Measurements from ENCODE around the gene ABCA9.

Gene ABCA9

DNA sequence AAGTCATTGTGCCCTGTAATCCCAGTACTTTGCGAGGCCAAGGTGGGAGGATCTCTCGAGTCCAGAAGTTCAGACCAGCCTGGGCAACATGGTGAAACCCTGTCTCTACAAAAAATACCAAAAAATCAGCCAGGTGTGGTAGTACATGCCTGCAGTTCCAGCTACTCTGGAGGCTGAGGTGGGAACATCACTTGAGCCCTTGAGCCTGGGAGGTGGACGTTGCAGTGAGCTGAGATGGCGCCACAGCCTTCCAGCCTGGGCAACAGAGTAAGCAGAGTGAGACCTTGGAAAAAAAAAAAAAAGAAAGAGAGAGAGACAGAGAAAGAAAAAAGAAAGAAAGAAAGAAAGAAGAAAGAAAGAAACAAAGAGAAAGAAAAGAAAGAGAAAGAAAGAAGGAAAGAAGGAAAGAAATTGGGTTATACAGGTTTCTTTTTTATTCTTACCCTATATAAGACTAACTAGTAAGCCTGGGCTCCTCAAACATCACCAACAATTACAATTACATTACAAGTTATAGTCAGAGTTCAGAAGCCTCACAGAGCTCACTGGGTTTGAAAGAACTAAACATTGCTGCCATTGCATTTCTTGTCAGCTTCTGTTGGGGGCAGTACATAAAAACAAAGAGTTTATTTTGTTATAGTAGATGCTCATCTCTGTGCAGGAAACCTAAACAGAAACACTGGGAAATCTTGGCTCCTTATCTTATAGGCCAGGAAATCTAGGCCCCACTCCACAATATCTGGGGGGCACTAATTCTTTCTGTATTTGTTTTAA lies 6.7 kb upstream of the ABCA9 start:
- no peak for DNase-seq

DNA sequence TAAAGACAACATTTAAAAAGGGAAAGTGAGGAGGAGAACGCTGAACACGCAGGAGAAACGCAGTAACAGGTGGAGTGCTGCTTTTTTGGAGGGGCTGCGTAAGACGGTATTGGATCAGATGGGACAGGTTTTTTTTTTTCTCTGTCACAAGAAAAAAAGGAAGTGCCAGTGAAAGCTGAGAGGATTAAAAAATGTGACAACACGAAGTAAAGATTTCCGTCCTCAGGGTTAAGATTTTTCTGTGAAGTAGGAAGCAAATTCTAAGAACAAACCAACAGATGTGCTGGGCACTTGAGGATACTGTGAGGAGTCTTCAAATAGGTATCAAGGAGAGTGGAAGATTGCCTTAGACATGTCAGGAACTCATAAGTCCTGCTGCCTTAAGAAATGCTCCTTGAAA lies 5.8 kb upstream of the ABCA9 start:
- no peak for DNase-seq

- DNase-seq, result no peak
Observed at GRCh38 chr17:69065113-69065512, 4.4 kb upstream of the ABCA9 start.

- DNase-seq, result no peak
Observed at GRCh38 chr17:69064476-69064875, 3.7 kb upstream of the ABCA9 start.

DNA sequence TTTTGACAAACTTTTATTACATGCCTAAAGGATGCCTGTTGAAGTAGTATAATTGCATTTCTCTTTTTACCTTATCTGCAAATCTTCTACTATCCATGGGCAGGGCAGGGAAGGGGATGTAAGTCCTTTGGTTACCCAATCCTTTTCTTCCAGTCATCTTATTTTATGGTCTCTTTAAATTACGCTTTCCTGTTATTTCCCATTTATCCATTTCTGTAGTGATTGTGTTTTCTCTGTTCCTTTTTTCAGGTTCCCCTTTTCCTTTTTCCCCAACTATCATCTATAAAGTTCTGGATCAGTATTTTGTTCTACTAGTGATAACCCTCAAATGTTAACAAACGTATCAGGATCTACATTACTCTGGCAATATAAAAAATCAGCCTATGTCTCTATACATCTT lies 3.3 kb upstream of the ABCA9 start:
- DNase-seq, result no peak

DNA sequence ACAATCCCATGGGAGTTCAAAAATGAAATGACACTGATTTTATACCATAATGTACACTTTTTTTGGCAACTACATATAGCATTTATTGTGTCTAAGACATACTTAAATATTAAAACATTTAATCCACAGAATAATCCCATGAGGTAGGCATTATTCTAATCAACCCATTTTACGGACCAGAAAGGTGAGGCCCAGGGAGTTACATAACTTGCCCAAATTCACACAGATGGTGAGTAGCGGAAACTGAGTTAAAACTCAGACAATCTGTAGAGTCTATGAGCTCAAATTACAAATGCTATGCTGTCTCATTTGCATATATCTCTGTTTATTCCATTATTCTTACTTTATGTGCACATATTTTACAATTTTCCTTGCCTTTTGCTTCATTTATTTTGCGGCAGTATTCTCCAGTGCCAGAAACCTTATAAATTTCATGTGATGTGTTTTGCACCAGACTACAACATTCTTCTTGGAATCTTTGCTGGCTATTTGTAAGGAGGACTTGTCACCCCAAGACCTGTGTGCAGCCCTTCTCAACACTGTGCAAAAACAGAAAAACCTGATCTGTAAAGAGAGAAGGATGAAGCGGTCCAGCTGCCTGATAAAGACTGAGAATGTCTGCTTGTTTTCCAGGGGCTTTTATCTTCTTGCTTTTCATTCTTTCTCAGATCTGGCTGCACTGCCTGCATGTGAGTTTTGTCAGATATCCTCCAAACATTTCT lies 2.3 kb upstream of the ABCA9 start:
- no peak for DNase-seq

DNA sequence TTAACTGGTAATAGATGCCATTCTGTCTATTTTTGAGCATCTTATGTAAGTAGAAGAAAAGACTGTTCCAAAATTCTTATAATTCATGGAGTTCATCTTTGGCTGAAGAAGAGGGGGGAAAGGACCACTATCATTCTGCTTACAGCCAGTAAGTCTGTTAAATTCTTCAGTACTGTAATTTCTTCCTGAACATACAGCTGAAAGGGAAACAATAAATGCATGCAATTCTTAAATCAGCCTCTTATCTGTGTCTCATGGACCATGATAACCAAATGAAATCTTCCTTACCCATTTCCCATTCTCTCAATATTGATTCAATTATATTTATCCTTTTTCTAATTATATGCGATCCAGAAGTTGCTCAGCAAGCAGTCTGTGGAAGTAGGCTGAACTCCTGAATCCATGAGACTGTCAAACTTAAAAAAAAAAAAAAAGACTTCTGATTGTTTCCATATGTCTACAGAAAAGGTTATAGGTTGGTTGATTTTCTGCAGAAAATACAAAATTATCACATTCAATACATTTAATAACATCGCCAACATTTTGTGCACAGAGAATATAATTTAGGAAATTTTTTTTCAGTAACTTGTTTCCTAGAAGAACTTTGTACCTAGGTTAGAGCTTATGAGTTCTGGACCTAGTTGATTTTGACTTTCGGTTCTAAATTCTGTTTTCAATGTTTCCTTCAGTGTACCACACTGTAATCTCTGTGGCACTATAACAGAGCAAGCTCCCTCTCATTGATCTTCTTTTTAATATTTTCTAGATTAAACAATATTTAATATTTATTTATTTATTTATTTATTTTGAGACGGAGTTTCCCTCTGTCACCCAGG lies 1.2 kb upstream of the ABCA9 start:
- no peak for DNase-seq

DNA sequence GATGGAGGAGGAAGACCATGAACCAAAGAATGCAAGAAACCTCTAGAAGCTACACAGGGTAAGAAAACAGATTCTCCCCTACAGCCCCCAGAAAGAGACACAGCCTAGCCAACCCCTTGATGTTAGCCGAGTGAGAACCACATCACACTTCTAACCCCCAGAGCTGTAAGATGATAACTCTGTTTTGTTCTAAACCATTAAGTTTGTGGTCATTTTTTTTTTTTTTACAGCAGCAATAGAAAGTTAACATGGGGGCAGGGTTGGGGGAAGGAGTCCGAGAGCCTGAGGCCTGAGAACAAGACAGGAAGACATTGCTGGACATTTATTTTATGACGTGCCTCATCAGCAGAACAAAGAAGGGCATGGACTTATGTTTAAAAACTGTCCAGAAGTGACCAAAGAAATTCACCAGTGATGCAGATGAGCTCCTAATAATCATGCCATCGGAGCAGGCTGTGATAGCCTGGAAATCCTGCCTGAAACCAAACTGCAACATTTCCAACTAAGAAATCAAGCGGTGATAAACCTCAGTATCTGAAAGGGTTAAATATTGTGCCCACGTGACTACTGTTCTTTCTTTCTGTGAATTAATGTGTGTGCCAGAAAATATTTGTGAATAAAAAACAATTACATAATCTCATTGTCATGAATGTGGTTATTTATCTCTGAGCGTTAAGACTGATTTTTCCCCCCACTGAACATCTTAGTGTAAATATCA lies 1.1 kb downstream of the ABCA9 start:
- no peak for DNase-seq

DNA sequence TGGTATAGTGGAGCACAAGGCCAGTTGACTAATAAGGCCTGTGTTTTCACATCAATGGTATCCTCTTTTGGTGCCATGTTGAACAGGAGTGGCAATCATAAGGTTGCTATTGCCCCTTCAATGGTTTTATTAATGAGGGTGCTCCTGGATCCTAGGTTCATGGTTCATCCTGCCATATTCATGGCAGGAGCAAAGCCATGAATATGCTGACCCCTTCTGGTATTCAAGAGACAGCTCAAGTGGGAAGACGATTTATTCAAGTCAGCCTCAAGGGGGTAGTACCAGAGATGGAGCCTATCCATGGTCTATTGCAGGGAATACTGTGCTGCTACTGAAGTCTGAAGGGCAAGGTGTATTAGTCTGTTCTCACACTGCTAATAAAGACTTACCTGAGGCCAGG lies 2.6 kb downstream of the ABCA9 start:
- no peak for DNase-seq

DNA sequence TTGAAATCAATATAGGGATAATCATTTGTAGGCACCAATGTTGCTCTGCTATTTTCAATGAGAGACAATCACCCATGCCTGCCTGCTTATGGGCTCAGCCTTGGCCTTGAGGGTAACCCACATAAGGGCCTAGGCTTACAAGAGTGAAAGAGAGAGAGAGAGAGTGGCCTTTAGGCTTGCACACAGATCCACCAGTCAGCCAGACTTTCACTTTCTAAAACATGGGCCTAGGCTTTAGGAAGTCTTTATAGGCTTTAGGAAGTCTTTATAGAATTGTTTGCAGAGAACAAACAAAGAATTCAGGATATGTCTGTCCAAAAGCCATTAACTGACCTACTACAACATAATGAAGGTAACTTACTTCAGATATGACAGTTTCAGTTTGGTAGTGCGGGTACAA lies 3.4 kb downstream of the ABCA9 start:
- no peak for DNase-seq

DNA sequence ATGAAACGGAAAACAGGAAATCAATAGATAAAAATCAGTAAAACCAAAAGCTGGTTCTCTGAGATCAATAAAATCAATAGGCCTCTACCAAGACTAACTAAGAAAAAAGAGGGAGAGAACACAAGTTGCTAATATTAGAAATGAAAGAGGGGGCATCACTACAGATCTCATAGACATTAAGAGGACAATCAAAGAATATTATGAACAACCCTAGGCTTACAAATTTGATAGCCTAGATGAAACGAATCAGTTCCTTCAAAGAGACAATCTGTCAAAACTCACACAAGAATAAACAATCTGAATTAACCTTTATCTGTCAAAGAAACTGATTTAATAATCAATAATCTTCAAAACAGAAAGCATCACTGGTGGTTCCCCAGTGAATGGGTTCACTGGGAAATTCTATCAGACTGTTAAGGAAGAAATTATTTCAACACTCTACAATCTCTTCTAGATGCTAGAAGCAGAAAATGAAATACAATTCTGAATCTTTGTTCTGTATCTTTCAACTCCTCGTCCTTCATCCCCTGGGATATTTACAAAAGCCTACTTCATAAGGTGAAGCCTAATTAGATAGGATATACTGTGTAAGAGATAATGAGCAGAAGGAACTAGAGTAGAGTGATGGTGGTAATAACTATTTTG lies 4.4 kb downstream of the ABCA9 start:
- DNase-seq, result no peak

GRCh38 chr17:69055334-69055733 lies 5.4 kb downstream of the ABCA9 start:
- no peak for DNase-seq

GRCh38 chr17:69050999-69051775 lies 9.5 kb downstream of the ABCA9 start:
- no peak for DNase-seq

GRCh38 chr17:69048634-69049033 lies 12.1 kb downstream of the ABCA9 start:
- DNase-seq, result no peak

- DNase-seq, result no peak
Observed at GRCh38 chr17:69047368-69048263, 13.1 kb downstream of the ABCA9 start.

- DNase-seq, result no peak
Observed at GRCh38 chr17:69046121-69046807, 14.5 kb downstream of the ABCA9 start.

- no peak for DNase-seq
Observed at GRCh38 chr17:69045646-69046045, 15.1 kb downstream of the ABCA9 start.

DNA sequence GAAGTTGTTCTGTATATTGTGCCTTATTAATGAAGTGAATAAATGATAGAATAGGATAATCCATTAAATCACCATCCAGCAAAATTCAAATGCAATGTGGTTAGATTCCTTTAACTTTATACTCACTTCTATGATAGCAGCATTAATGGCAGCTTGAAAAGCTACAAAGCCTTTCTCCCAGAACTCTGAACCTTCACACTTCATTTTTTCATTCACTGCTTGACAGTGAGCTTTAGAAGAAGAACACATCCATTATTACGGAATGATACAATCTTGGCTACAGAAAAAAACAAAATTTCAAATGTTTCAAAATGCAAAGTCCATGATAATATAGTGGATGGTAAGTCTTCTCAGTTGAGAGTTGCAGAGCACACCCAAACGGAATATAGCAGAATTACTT lies 16.4 kb downstream of the ABCA9 start:
- no peak for DNase-seq

- no peak for DNase-seq
Observed at GRCh38 chr17:69043098-69043734, 17.5 kb downstream of the ABCA9 start.

All from RPMI8226 (cell line).